ENCODE measurements around the gene KTN1.

DNA sequence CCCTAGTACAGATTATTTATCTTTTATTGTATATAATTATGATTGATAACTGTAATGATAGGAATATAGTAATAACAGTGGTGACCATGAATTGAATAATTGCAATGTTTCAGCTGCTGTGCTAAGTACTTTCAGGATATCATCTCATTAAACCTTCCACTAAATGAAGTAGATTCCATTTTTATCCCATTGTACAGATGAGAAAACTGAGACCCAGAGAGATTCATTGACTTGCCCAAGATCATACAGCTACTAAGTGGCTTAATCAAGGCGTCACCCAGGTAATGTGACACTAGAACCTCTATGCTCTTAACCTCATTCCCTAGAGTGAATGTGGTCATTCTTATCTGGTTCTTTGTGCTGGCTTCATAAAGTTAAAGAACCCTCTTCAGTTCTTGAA is 124.6 kb downstream of the KTN1 start:
- TF ChIP-seq, protein P1, sequence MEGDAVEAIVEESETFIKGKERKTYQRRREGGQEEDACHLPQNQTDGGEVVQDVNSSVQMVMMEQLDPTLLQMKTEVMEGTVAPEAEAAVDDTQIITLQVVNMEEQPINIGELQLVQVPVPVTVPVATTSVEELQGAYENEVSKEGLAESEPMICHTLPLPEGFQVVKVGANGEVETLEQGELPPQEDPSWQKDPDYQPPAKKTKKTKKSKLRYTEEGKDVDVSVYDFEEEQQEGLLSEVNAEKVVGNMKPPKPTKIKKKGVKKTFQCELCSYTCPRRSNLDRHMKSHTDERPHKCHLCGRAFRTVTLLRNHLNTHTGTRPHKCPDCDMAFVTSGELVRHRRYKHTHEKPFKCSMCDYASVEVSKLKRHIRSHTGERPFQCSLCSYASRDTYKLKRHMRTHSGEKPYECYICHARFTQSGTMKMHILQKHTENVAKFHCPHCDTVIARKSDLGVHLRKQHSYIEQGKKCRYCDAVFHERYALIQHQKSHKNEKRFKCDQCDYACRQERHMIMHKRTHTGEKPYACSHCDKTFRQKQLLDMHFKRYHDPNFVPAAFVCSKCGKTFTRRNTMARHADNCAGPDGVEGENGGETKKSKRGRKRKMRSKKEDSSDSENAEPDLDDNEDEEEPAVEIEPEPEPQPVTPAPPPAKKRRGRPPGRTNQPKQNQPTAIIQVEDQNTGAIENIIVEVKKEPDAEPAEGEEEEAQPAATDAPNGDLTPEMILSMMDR (IDR thresholded peaks at IDR 0.05) = no peak
- TF ChIP-seq EP300 (IDR thresholded peaks at IDR 0.05) = no peak

All from tibial nerve (tissue), 4 donors.